Esophagus squamous epithelium (tissue), 4 donors: ENCODE data around the gene LIPC.

ENCODE experiments used
- CTCF ChIP-seq, 6 experiments: fragments of 450-650 bp in 4 of 6; fragments of 200-600 bp in 2 of 6; sonication (generic) in 2 of 6; IDR thresholded peaks; one replicate each; pipeline ENCODE4 v1.5.1; 2016 to 2019; ENCODE audit warnings: antibody characterized with exemption in 6 of 6, mild to moderate bottlenecking in 4 of 6, moderate library complexity in 4 of 6
- POLR2A ChIP-seq, 4 donors: fragments of 450-650 bp; IDR thresholded peaks; one replicate each; pipeline ENCODE4 v1.6.1; 2017; ENCODE audit warnings: antibody characterized with exemption in 4 of 4, mild to moderate bottlenecking in 4 of 4, moderate library complexity in 3 of 4

- TF ChIP-seq CTCF (IDR thresholded peaks at IDR 0.05) (no peak), POLR2A (IDR thresholded peaks at IDR 0.05) (no peak)
Observed at GRCh38 chr15:58465866-58466517, 34.2 kb downstream of the LIPC start.
